Activated T-cell treated with anti-CD3 and anti-CD28 coated beads, Interleukin-2, amount 50 U/mL, for 4 hours (primary cell): Measurements from ENCODE around the gene HEBP1. TPM values are rescaled to one million over a fixed set of nuclear protein-coding genes. Genes with fewer than 3 reads are reported as not detected.

Source experiments
- ATAC-seq, 2 donors: fragments of 200-7000 bp; cut with Tn5 transposase; one replicate each; pipeline ENCODE4 v1.10.0; 2021
- DNase-seq: peaks from one replicate; pipeline ENCODE4 v3.0.0-alpha.2; 2020
- H3K27me3 Mint-ChIP-seq: one replicate; pipeline ENCODE4 v1.8.0; 2021; ENCODE audit warnings: low read depth, mixed read lengths
- H3K36me3 Mint-ChIP-seq: one replicate; pipeline ENCODE4 v1.8.0; 2022; ENCODE audit warnings: mixed read lengths; ENCODE audit not compliant: insufficient read depth
- H3K4me1 Mint-ChIP-seq: one replicate; pipeline ENCODE4 v1.8.0; 2021; ENCODE audit warnings: low read depth, mixed read lengths
- H3K4me3 Mint-ChIP-seq: one replicate; pipeline ENCODE4 v1.8.0; 2021; ENCODE audit warnings: mild to moderate bottlenecking, moderate library complexity, mixed read lengths
- H3K9me3 Mint-ChIP-seq: one replicate; pipeline ENCODE4 v1.8.0; 2021; ENCODE audit warnings: mixed read lengths
- total RNA-seq, 3 donors: library from RNA; stranded (reverse); gene quantifications; one replicate each; pipeline ENCODE4 v1.2.1, GENCODE V29; 2021

The HEBP1 gene
- total RNA-seq, 3 donors from 2014 or later: 9.0 to 10.6 (median 10.3) TPM

- DNase-seq (no peak), ATAC-seq (no peak)
- Mint-ChIP-seq H3K27me3 (no peaks in the 10 kb centered on the region), H3K36me3 (peaks cover 9% of the 10 kb centered on the region), H3K4me3 (no peak overlapping the region), H3K4me1 (peaks cover 5% of the 10 kb centered on the region), H3K9me3 (no peaks in the 10 kb centered on the region)
Observed at GRCh38 chr12:12990700-12991468, 9.2 kb downstream of the HEBP1 start.

DNA sequence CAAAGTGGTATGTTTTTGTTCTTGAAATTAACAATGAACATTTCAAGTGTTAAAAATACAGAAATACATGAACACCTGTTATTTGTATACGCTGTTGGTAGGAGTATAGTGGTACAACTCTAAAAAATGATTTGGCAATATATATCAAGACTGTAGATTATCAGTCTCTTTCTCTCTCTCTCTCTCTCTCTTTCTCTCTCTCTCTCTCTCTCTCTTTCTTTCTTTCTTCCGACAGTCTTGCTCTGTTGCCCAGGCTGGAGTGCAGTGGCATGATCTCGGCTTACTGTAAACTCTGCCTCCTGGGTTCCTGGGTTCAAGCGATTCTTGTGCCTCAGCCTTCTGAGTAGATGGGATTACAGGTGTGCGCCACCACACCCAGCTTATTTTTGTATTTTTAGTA lies 12.6 kb downstream of the HEBP1 start:
- Mint-ChIP-seq H3K36me3 (peaks cover 9% of the 10 kb centered on the region), H3K4me3 (no peak overlapping the region), H3K27me3 (no peaks in the 10 kb centered on the region), H3K9me3 (no peaks in the 10 kb centered on the region), H3K4me1 (no peaks in the 10 kb centered on the region)
- DNase-seq: no peak
- no peak for ATAC-seq

- no peak overlapping the region for H3K4me3 Mint-ChIP-seq
- peaks cover 9% of the 10 kb centered on the region for H3K36me3 Mint-ChIP-seq
- no peaks in the 10 kb centered on the region for H3K4me1 Mint-ChIP-seq
- no peaks in the 10 kb centered on the region for H3K9me3 Mint-ChIP-seq
- no peaks in the 10 kb centered on the region for H3K27me3 Mint-ChIP-seq
- no peak for ATAC-seq
- no peak for DNase-seq
Observed at GRCh38 chr12:12986775-12987331, 13.2 kb downstream of the HEBP1 start.

GRCh38 chr12:12985817-12986408 lies 14.2 kb downstream of the HEBP1 start:
- no peaks in the 10 kb centered on the region for H3K27me3 Mint-ChIP-seq
- DNase-seq (no peak), ATAC-seq (peak in 1 of 2 donors; percentile 62)
- H3K36me3 Mint-ChIP-seq: peaks cover 9% of the 10 kb centered on the region
- H3K4me3 Mint-ChIP-seq: no peak overlapping the region
- H3K9me3 Mint-ChIP-seq: no peaks in the 10 kb centered on the region
- no peaks in the 10 kb centered on the region for H3K4me1 Mint-ChIP-seq

DNA sequence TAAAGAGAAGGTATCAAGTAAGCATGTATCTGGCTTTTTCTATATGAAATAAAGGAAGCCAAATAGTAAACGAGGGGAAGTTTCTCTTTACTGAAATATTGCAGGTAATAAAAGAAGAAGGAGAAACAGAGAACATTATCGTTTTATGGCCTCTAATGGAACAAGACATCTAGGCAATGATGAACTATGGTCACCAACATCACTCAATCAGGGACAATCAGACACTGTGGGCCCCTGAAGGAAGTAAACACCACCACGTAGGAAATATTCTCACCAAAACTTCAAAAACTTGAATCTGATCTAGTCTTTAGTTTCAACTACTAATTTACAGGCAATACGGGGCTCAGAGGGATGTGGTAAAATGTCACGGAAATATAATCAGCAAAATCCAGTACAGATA lies 15.9 kb downstream of the HEBP1 start:
- ATAC-seq (no peak), DNase-seq (no peak)
- Mint-ChIP-seq H3K4me3 (no peak overlapping the region), H3K27me3 (no peaks in the 10 kb centered on the region), H3K36me3 (peaks cover 9% of the 10 kb centered on the region), H3K9me3 (no peaks in the 10 kb centered on the region), H3K4me1 (no peaks in the 10 kb centered on the region)

DNA sequence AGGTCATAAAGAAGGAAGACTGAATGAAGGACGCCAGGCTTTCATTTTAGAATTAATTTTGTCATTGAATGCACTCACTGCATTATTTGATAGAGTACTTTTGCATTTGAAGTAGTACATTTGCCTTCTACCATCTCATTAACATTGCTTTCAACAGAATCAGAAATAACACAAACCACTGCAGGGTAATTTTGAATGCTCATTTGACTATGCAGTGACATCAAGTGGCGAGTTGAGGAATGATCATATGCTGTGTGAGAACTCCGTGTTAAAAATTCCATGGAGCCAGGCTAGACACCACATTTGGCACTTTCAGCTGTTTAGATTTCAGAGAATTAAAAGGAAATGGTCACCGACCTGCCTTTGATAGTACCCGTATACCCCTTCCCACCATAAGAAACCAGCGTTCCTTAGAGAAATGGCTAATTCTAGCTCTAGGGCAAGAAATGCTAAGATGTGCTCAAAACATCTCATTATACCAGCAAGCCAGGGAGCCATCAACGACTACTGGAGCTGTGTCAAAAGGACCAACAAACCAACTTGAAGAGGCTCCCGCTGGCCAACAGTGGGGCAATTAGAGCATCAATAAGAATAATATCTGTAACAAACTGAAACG lies 16.5 kb downstream of the HEBP1 start:
- Mint-ChIP-seq H3K4me3 (no peak overlapping the region), H3K4me1 (no peaks in the 10 kb centered on the region), H3K27me3 (no peaks in the 10 kb centered on the region), H3K9me3 (no peaks in the 10 kb centered on the region), H3K36me3 (peaks cover 8% of the 10 kb centered on the region)
- ATAC-seq: no peak
- DNase-seq: no peak

DNA sequence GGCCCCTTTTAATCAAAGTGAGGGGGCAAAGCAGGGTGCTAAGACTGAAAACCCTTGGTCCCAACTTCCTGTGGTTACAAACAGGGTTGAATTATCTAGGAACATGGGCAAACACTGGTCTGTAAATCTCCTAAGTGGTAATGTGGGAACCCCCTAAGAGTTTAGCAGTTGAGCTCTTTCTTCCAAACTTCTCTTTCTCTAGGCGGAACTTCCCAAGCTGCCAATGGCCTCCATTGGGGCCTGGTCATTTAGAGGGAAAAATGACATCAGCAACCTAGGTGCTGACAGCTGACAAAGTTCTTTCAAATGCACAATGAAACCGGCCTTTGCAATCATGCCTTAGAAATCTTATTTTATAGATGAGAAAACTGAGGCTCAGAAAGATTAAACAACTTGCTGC lies 17.7 kb downstream of the HEBP1 start:
- Mint-ChIP-seq H3K4me3 (no peak overlapping the region), H3K9me3 (no peaks in the 10 kb centered on the region), H3K36me3 (peaks cover 7% of the 10 kb centered on the region), H3K4me1 (no peaks in the 10 kb centered on the region), H3K27me3 (no peaks in the 10 kb centered on the region)
- no peak for ATAC-seq
- DNase-seq: no peak

DNA sequence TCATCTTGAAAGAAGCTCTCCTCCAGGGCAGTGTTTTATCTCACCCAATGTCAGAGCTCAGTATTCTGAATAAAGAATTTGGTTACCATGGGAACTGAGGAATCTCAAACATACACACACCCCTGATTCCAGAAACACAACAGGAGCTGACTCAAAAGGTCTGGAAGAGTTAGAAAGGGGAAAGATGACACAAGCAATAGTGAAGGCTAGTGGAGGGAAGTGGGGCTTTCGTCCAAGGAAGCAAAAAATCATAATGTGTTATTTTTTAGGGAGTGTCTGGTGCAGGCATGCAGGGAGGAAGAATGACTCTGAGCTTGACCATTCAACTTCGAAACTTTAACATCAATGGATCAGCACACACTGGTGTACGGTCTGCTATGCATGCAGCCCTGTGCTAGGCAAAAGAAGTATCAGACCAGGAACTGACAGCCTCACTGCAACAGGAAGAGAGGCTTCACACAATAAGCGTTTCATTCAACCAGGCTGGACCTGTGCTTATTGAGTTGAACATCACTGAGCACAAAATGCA lies 20.3 kb downstream of the HEBP1 start:
- H3K4me1 Mint-ChIP-seq: no peaks in the 10 kb centered on the region
- no peak overlapping the region for H3K4me3 Mint-ChIP-seq
- no peaks in the 10 kb centered on the region for H3K27me3 Mint-ChIP-seq
- H3K36me3 Mint-ChIP-seq: peaks cover 15% of the 10 kb centered on the region
- DNase-seq (no peak), ATAC-seq (no peak)
- no peaks in the 10 kb centered on the region for H3K9me3 Mint-ChIP-seq

GRCh38 chr12:12979126-12979525 lies 20.9 kb downstream of the HEBP1 start:
- DNase-seq (no peak), ATAC-seq (no peak)
- H3K9me3 Mint-ChIP-seq: peaks cover 4% of the 10 kb centered on the region
- H3K4me1 Mint-ChIP-seq: no peaks in the 10 kb centered on the region
- H3K36me3 Mint-ChIP-seq: peaks cover 20% of the 10 kb centered on the region
- H3K27me3 Mint-ChIP-seq: no peaks in the 10 kb centered on the region
- H3K4me3 Mint-ChIP-seq: no peak overlapping the region

GRCh38 chr12:12977231-12977630 lies 22.8 kb downstream of the HEBP1 start:
- ATAC-seq (no peak), DNase-seq (no peak)
- H3K4me3 Mint-ChIP-seq: no peak overlapping the region
- no peaks in the 10 kb centered on the region for H3K27me3 Mint-ChIP-seq
- no peaks in the 10 kb centered on the region for H3K4me1 Mint-ChIP-seq
- H3K9me3 Mint-ChIP-seq: peaks cover 18% of the 10 kb centered on the region
- peaks cover 38% of the 10 kb centered on the region for H3K36me3 Mint-ChIP-seq

DNA sequence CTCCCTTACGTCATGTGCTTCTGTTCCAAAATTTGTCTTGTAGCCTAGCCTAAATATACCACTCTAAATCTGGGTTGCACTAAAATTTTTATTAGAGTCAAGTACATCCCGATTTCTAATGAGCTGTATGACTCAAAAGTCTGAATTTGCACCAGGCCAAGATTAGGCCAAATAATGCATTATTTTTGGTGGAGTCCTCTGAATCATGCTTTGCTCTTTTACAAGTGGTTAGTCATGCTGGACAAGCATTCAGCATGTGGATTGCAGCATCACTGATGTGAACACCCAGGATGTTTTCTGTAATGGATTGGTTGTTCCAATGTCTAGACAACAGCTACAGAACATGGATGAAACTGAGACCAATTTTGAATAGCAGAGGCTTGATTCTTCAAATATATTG lies 23.7 kb downstream of the HEBP1 start:
- no peak overlapping the region for H3K4me3 Mint-ChIP-seq
- H3K9me3 Mint-ChIP-seq: peaks cover 22% of the 10 kb centered on the region
- no peak for DNase-seq
- H3K4me1 Mint-ChIP-seq: no peaks in the 10 kb centered on the region
- no peak for ATAC-seq
- H3K27me3 Mint-ChIP-seq: no peaks in the 10 kb centered on the region
- H3K36me3 Mint-ChIP-seq: peaks cover 45% of the 10 kb centered on the region

- H3K9me3 Mint-ChIP-seq: peaks cover 22% of the 10 kb centered on the region
- no peak for DNase-seq
- ATAC-seq: no peak
- no peak overlapping the region for H3K4me3 Mint-ChIP-seq
- H3K27me3 Mint-ChIP-seq: no peaks in the 10 kb centered on the region
- H3K4me1 Mint-ChIP-seq: no peaks in the 10 kb centered on the region
- peaks cover 47% of the 10 kb centered on the region for H3K36me3 Mint-ChIP-seq
Observed at GRCh38 chr12:12975322-12976077, 24.6 kb downstream of the HEBP1 start.

DNA sequence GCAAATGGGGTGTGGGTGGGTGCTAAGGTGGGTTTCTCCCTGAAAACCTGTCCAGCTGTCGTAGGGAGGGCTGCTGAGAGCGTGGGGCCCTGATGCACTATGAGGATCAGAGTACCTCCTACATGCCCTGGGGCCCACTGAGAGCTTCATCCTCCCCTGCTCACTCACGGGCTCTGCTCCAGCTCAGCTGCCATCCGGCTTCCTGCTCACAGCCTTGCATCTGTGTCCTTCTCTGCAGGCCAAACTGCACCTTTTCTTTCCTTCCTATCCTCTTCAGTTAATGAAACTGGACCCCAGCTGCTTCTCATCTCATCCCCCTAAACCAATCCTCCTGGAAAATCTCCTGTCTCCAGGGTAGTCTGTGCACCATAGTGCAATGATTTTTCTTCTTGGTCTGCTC lies 25.9 kb downstream of the HEBP1 start:
- ATAC-seq (no peak), DNase-seq (no peak)
- H3K9me3 Mint-ChIP-seq: peaks cover 22% of the 10 kb centered on the region
- H3K4me3 Mint-ChIP-seq: no peak overlapping the region
- peaks cover 47% of the 10 kb centered on the region for H3K36me3 Mint-ChIP-seq
- H3K27me3 Mint-ChIP-seq: no peaks in the 10 kb centered on the region
- no peaks in the 10 kb centered on the region for H3K4me1 Mint-ChIP-seq

DNA sequence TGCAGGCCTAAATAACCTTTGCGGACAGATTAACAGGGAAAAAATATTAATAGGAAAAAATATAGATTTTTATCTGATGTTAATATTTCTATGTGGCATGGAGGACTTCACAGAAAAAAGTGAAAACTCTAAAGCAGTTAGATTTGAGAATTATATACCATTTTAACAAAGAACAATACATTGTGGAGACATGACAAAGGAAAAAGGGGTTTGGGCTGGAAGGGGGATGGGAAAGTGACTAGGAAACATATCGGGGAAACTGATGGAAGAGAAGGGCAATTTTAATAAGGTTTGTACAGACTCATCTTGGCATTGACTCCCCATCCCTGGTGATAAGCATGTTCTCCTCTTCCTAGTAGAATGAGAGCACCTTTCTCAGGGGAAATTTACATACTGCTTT lies 27.0 kb downstream of the HEBP1 start:
- Mint-ChIP-seq H3K4me1 (no peaks in the 10 kb centered on the region), H3K9me3 (peaks cover 22% of the 10 kb centered on the region), H3K27me3 (no peaks in the 10 kb centered on the region), H3K4me3 (no peak overlapping the region), H3K36me3 (peaks cover 50% of the 10 kb centered on the region)
- ATAC-seq (no peak), DNase-seq (no peak)
